Breast epithelium (tissue), 3 donors: ENCODE measurements around the gene MCM6.

Experiments used
- POLR2A ChIP-seq: fragments of 450-650 bp; IDR thresholded peaks from one replicate; pipeline ENCODE4 v1.6.1; 2016; ENCODE audit warnings: antibody characterized with exemption, mild to moderate bottlenecking, moderate library complexity
- TF ChIP-seq, protein P1 (sequence below), 3 donors: fragments of 450-650 bp; IDR thresholded peaks; one replicate each; pipeline ENCODE4 v1.5.1; 2016 to 2017; ENCODE audit warnings: antibody characterized with exemption in 3 of 3, mild to moderate bottlenecking in 3 of 3, moderate library complexity in 3 of 3

DNA sequence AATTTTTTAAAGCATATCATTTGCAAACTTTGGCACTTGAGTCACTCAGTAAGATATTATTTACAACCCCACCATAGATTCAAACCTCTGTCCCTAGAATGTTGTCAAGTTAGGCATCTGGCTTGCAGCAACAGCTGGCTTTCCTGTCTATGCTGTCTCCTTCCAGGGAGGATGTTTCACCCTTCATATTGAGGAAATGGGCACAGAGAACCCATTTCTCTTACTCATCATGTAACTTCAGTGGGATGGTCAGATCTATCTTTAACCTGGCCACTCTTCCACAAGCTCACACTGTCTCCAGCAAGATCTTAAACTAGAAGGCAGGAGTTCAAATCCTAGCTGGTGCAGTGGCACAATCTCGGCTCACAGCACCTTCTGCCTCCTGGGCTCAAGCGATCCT, 55.1 kb downstream of the MCM6 start:
- no peak for TF ChIP-seq POLR2A
- TF ChIP-seq, protein P1, sequence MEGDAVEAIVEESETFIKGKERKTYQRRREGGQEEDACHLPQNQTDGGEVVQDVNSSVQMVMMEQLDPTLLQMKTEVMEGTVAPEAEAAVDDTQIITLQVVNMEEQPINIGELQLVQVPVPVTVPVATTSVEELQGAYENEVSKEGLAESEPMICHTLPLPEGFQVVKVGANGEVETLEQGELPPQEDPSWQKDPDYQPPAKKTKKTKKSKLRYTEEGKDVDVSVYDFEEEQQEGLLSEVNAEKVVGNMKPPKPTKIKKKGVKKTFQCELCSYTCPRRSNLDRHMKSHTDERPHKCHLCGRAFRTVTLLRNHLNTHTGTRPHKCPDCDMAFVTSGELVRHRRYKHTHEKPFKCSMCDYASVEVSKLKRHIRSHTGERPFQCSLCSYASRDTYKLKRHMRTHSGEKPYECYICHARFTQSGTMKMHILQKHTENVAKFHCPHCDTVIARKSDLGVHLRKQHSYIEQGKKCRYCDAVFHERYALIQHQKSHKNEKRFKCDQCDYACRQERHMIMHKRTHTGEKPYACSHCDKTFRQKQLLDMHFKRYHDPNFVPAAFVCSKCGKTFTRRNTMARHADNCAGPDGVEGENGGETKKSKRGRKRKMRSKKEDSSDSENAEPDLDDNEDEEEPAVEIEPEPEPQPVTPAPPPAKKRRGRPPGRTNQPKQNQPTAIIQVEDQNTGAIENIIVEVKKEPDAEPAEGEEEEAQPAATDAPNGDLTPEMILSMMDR (IDR thresholded peaks at IDR 0.05) = no peak
